Hepatocyte (in vitro differentiated cells): ENCODE data around the gene CAP2. TPM values are rescaled to one million over a fixed set of nuclear protein-coding genes. Genes with fewer than 3 reads are reported as not detected.

Experiments used
- DNase-seq: peaks from one replicate; pipeline ENCODE4 v3.0.0-alpha.2; 2016; ENCODE audit warnings: low spot score
- H2AFZ ChIP-seq: fragments of 200-600 bp; sonication (generic); 2 replicates; pipeline ENCODE4 v1.6.0; 2016; ENCODE audit warnings: antibody characterized with exemption, mild to moderate bottlenecking
- H3K27ac ChIP-seq: fragments of 200-600 bp; sonication (generic); 2 replicates; pipeline ENCODE4 v1.5.1; 2016; ENCODE audit warnings: mild to moderate bottlenecking
- H3K27me3 ChIP-seq: fragments of 200-600 bp; sonication (generic); 2 replicates; pipeline ENCODE4 v1.6.1; 2016
- H3K36me3 ChIP-seq: fragments of 200-600 bp; sonication (generic); replicated peaks from 2 replicates; pipeline ENCODE4 v1.5.1; 2016; ENCODE audit warnings: low read depth; ENCODE audit not compliant: insufficient read depth
- H3K4me1 ChIP-seq: fragments of 200-600 bp; sonication (generic); 2 replicates; pipeline ENCODE4 v1.5.1; 2016; ENCODE audit warnings: mild to moderate bottlenecking, moderate library complexity; ENCODE audit not compliant: insufficient read depth
- H3K4me2 ChIP-seq: fragments of 200-600 bp; sonication (generic); 2 replicates; pipeline ENCODE4 v1.6.0; 2016
- H3K4me3 ChIP-seq: fragments of 200-600 bp; sonication (generic); 2 replicates; pipeline ENCODE4 v1.5.1; 2016; ENCODE audit warnings: mild to moderate bottlenecking
- H3K79me2 ChIP-seq: fragments of 200-600 bp; sonication (generic); 2 replicates; pipeline ENCODE4 v1.6.0; 2017; ENCODE audit warnings: mild to moderate bottlenecking
- H3K9me2 ChIP-seq: fragments of 200-600 bp; sonication (generic); replicated peaks from 2 replicates; pipeline ENCODE4 v1.6.0; 2017; ENCODE audit warnings: mild to moderate bottlenecking; ENCODE audit not compliant: insufficient read depth
- H3K9me3 ChIP-seq: fragments of 200-600 bp; sonication (generic); 2 replicates; pipeline ENCODE4 v1.5.1; 2016; ENCODE audit warnings: low read depth, mild to moderate bottlenecking
- H4K20me1 ChIP-seq: fragments of 200-600 bp; sonication (generic); 2 replicates; pipeline ENCODE4 v1.6.0; 2016; ENCODE audit warnings: mild to moderate bottlenecking; ENCODE audit not compliant: insufficient read depth, poor library complexity, severe bottlenecking
- CTCF ChIP-seq: fragments of 200-600 bp; sonication (generic); IDR thresholded peaks from 2 replicates; pipeline ENCODE4 v1.5.1; 2016; ENCODE audit warnings: antibody characterized with exemption, mild to moderate bottlenecking; ENCODE audit not compliant: poor library complexity
- EZH2 ChIP-seq: fragments of 200-600 bp; sonication (generic); IDR thresholded peaks from 2 replicates; pipeline ENCODE4 v1.6.1; 2016; ENCODE audit warnings: antibody characterized with exemption, mild to moderate bottlenecking, borderline replicate concordance
- EZH2phosphoT487 ChIP-seq: fragments of 200-600 bp; sonication (generic); IDR thresholded peaks from one replicate; pipeline ENCODE4 v1.6.1; 2018; ENCODE audit warnings: antibody characterized with exemption, mild to moderate bottlenecking, low read depth, moderate library complexity; ENCODE audit not compliant: unreplicated experiment, severe bottlenecking
- WGBS: methylation state at CpG from one replicate; pipeline ENCODE4 v1.1.6; 2016; ENCODE audit warnings: low lambda C conversion rate; ENCODE audit errors: missing lambda C conversion rate; 5-methylcytosine and 5-hydroxymethylcytosine counted together
- polyA plus RNA-seq: library from polyadenylated mRNA; unstranded; fragments of >200 nt; fragmentation: Nextera tagmentation; extraction: Ambion mirVana; gene quantifications from 2 replicates; pipeline ENCODE4 v1.2.1, GENCODE V29; 2016
- total RNA-seq: library from RNA; depleted of rRNA; stranded (reverse); fragments of >200 nt; gene quantifications from 2 replicates; pipeline ENCODE4 v1.2.3, GENCODE V29; 2014

CAP2 gene
- total and polyA plus RNA-seq, 2 experiments from 2014 or later = 6.5 to 8.7 TPM

GRCh38 chr6:17565399-17565798 is 172.0 kb downstream of the CAP2 start:
- Histone ChIP-seq H3K4me3 (no peak overlapping the region), H3K36me3 (no peaks in the 10 kb centered on the region), H3K79me2 (no peaks in the 10 kb centered on the region), H2AFZ (no peak overlapping the region), H4K20me1 (no peaks in the 10 kb centered on the region), H3K9me2 (no peaks in the 10 kb centered on the region), H3K27me3 (no peaks in the 10 kb centered on the region), H3K4me1 (no peaks in the 10 kb centered on the region), H3K27ac (no peak overlapping the region), H3K4me2 (no peak overlapping the region), H3K9me3 (no peaks in the 10 kb centered on the region)
- TF ChIP-seq EZH2 (no peak), CTCF (no peak), EZH2phosphoT487 (no peak)
- 89% methylated on average over 3 of the region's 3 CpGs for WGBS
- no peak for DNase-seq

GRCh38 chr6:17574866-17575560 is 181.6 kb downstream of the CAP2 start:
- Histone ChIP-seq H3K79me2 (no peaks in the 10 kb centered on the region), H3K4me2 (no peak overlapping the region), H3K4me1 (no peaks in the 10 kb centered on the region), H3K9me3 (no peaks in the 10 kb centered on the region), H3K27ac (no peak overlapping the region), H3K9me2 (no peaks in the 10 kb centered on the region), H3K36me3 (no peaks in the 10 kb centered on the region), H4K20me1 (no peaks in the 10 kb centered on the region), H2AFZ (no peak overlapping the region), H3K4me3 (no peak overlapping the region), H3K27me3 (no peaks in the 10 kb centered on the region)
- no peak for DNase-seq
- no peak for TF ChIP-seq EZH2phosphoT487
- TF ChIP-seq CTCF = no peak
- no peak for TF ChIP-seq EZH2
- WGBS = 91% methylated on average over 8 of the region's 8 CpGs

GRCh38 chr6:17577059-17577458 is 183.7 kb downstream of the CAP2 start:
- no peaks in the 10 kb centered on the region for H3K9me2 ChIP-seq
- no peak overlapping the region for H2AFZ ChIP-seq
- no peaks in the 10 kb centered on the region for H3K36me3 ChIP-seq
- H3K27me3 ChIP-seq = no peaks in the 10 kb centered on the region
- H3K4me2 ChIP-seq = no peak overlapping the region
- H3K79me2 ChIP-seq = no peaks in the 10 kb centered on the region
- no peak overlapping the region for H3K27ac ChIP-seq
- DNase-seq = no peak
- no peaks in the 10 kb centered on the region for H3K9me3 ChIP-seq
- no peaks in the 10 kb centered on the region for H3K4me1 ChIP-seq
- no peak overlapping the region for H3K4me3 ChIP-seq
- H4K20me1 ChIP-seq = no peaks in the 10 kb centered on the region
- WGBS = 88% methylated on average over 1 of the region's 1 CpG
- TF ChIP-seq CTCF (no peak), EZH2 (no peak), EZH2phosphoT487 (no peak)
